ENCODE measurements around the gene PLEKHM1.

PLEKHM1 gene

GRCh38 chr17:45430006-45430737 lies 60.3 kb downstream of the PLEKHM1 start:
- TF ChIP-seq CTCF (IDR thresholded peaks at IDR 0.05) (no peak), ZFX (IDR thresholded peaks at IDR 0.05; ENCODE audit: borderline replicate concordance) (no peak)
- H3K27ac ChIP-seq: no peak overlapping the region

- no peak overlapping the region for H3K27ac ChIP-seq
Measured at GRCh38 chr17:45429339-45430005, 61.0 kb downstream of the PLEKHM1 start.

GRCh38 chr17:45428931-45429338 lies 61.6 kb downstream of the PLEKHM1 start:
- TF ChIP-seq CTCF (IDR thresholded peaks at IDR 0.05) (no peak), ZFX (IDR thresholded peaks at IDR 0.05; ENCODE audit: borderline replicate concordance) (no peak)
- H3K27ac ChIP-seq: peak overlapping the region; percentile 43

More at GRCh38 chr17:45429339-45430005, 61.0 kb downstream of the PLEKHM1 start:
- TF ChIP-seq ZFX (IDR thresholded peaks at IDR 0.05; ENCODE audit: borderline replicate concordance): no peak
- TF ChIP-seq CTCF (IDR thresholded peaks at IDR 0.05): no peak

- H3K27ac ChIP-seq: peak overlapping the region; percentile 43
- no peak for TF ChIP-seq ZFX (IDR thresholded peaks at IDR 0.05; ENCODE audit: borderline replicate concordance)
- TF ChIP-seq CTCF (IDR thresholded peaks at IDR 0.05): peak; percentile 98
Measured at GRCh38 chr17:45428050-45428617, 62.4 kb downstream of the PLEKHM1 start.

- TF ChIP-seq CTCF (IDR thresholded peaks at IDR 0.05): no peak
- TF ChIP-seq ZFX (IDR thresholded peaks at IDR 0.05; ENCODE audit: borderline replicate concordance): no peak
- H3K27ac ChIP-seq: no peak overlapping the region
Measured at GRCh38 chr17:45427181-45427835, 63.2 kb downstream of the PLEKHM1 start.

GRCh38 chr17:45426561-45426960 lies 64.0 kb downstream of the PLEKHM1 start:
- no peak overlapping the region for H3K27ac ChIP-seq
- TF ChIP-seq ZFX (IDR thresholded peaks at IDR 0.05; ENCODE audit: borderline replicate concordance) (no peak), CTCF (IDR thresholded peaks at IDR 0.05) (no peak)
